ENCODE results near the gene SLC25A22.

The SLC25A22 gene

DNA sequence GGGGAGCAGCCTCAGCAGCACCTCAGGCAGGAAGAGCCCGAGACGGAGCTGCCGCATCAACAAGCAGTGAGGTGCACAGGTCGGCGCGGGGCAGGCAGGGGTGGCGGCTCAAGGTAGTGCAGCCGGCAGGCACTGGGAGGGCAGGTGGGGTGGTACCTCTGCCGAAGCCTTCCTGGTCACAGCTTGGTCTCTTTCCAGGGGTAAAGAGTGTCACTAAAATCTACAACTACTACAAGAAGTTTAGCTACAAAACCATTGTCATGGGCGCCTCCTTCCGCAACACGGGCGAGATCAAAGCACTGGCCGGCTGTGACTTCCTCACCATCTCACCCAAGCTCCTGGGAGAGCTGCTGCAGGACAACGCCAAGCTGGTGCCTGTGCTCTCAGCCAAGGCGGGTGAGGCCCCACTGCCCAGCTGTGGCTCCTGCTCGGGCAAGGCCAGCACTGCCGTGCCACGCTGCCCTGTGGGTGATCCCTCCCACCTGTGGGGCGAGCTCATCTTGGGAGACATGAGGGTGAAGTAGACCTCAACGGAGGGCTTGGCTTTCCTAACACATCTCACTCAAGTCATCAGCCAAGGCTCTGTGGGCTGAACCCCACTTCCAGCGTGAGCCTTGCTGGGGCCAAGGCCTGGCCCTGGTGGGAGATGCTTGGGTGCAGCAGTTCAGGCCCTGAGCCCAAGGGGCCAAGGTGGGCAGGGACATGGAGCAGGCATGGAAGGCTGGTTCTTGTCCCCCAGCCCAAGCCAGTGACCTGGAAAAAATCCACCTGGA is 34.3 kb downstream of the SLC25A22 start:
- DNase-seq (ENCODE audit: low read depth in 2 of 2), result no peak
- TF ChIP-seq, protein P1, sequence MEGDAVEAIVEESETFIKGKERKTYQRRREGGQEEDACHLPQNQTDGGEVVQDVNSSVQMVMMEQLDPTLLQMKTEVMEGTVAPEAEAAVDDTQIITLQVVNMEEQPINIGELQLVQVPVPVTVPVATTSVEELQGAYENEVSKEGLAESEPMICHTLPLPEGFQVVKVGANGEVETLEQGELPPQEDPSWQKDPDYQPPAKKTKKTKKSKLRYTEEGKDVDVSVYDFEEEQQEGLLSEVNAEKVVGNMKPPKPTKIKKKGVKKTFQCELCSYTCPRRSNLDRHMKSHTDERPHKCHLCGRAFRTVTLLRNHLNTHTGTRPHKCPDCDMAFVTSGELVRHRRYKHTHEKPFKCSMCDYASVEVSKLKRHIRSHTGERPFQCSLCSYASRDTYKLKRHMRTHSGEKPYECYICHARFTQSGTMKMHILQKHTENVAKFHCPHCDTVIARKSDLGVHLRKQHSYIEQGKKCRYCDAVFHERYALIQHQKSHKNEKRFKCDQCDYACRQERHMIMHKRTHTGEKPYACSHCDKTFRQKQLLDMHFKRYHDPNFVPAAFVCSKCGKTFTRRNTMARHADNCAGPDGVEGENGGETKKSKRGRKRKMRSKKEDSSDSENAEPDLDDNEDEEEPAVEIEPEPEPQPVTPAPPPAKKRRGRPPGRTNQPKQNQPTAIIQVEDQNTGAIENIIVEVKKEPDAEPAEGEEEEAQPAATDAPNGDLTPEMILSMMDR (IDR thresholded peaks at IDR 0.05; ENCODE audit: low read depth, low read length), result no peak

DNA sequence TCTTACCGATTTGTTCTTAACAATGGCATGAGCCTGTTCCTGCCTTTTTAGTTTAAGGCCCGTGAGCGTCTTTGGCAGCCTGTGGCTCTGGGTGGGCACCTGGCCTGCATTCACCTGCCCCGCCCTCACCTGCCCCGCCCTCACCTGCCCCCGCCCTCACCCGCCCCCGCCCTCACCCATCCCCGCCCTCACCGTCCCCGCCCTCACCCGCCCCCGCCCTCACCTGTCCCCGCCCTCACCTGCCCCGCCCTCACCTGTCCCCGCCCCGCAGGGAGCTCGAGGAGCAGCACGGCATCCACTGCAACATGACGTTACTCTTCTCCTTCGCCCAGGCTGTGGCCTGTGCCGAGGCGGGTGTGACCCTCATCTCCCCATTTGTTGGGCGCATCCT is 35.0 kb downstream of the SLC25A22 start:
- H3K4me3 ChIP-seq (replicated peaks in 1 of 2; ENCODE audit: low read depth in 2 of 2, low read length in 2 of 2), result no peak overlapping the region
- TF ChIP-seq, protein P1 (IDR thresholded peaks at IDR 0.05; ENCODE audit: low read depth, low read length), result no peak
- no peak for DNase-seq (ENCODE audit: low read depth in 2 of 2)

More for the DNA sequence above, 34.3 kb downstream of the SLC25A22 start:
- H3K4me3 ChIP-seq (replicated peaks in 1 of 2; ENCODE audit: low read depth in 2 of 2, low read length in 2 of 2), result no peak overlapping the region

DNA sequence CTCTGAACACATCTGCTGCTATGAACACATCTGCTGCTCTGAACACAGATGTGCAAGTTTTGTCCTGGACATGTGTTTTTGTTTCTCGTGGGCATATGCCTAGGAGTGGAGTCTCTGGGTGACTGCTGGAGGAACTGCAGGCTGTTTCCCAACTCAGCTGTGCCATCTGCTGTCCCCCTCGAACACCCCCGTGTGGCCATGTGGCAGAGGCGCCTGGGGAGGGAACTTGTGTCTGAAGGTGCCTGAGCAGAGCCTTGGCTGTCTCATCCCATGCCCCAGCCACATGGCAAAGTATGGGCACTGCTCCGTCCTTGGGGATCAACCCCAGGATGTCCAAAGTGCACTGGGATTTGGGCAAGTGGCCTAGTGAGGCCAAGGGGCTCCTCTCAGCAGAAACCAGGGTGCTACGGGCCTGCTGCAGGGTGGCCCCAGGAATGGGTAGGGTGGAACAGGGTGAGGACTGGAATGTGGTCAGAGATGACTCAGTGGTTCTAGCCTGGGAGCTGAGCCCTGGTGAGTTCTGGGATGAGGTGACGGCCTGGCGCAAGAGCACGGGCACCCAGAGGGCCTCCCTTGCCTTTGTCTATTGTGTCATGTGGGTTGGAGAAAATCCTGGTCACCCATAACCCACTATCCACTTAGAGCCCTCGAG is 35.5 kb downstream of the SLC25A22 start:
- TF ChIP-seq, protein P1 (IDR thresholded peaks at IDR 0.05; ENCODE audit: low read depth, low read length), result peak; percentile 14
- peak; percentile 69 to 93 for DNase-seq (ENCODE audit: low read depth in 2 of 2)
- no peak overlapping the region for H3K4me3 ChIP-seq (replicated peaks in 1 of 2; ENCODE audit: low read depth in 2 of 2, low read length in 2 of 2)

DNA sequence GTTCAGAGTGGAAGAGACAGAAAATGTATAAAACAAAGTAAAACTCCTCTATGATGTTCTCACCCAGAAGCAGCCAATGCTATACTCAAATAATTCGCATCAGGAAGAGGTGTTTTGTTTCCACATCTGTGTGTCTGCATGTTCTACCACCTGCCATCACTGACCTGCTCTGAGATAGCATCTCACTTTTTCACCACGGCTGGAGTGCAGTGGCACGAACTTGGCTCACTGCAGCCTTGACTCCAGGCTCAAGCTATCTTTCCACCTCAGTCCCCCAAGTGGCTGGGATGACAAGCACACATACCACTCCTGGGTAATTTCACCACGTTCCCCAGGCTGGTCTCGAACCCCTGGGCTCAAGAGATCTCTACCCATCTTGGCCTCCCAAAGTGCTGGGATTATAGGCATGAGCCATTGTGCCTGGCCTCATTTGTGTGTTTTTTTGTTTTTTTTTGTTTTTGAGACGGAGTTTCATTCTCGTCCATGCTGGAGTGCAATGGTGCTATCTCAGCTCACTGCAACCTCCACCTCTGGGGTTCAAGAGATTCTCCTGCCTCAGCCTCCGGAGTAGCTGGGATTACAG is 36.5 kb downstream of the SLC25A22 start:
- DNase-seq (ENCODE audit: low read depth in 2 of 2), result no peak
- TF ChIP-seq, protein P1 (IDR thresholded peaks at IDR 0.05; ENCODE audit: low read depth, low read length), result no peak
- H3K4me3 ChIP-seq (replicated peaks in 1 of 2; ENCODE audit: low read depth in 2 of 2, low read length in 2 of 2), result no peak overlapping the region

DNA sequence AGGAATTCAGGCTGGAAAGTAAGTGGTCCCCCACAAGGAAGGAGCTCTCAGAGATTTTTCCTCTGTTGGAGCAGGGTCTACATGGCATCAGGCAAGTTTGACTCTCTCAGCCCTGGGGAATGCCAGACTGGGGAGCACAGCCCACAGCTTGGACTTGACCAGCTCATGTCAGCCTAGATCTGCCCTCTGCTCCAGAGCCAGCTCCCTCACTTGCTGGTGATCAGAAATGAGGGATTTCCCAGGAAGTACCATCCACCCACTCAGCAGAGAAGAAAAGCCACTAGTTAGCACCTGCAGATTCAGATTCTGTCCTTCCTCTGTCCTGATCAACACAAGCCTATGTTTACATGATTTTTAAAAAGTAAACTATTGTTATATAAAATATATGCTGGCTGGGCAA is 37.8 kb downstream of the SLC25A22 start:
- no peak for DNase-seq (ENCODE audit: low read depth in 2 of 2)
- H3K4me3 ChIP-seq (replicated peaks in 1 of 2; ENCODE audit: low read depth in 2 of 2, low read length in 2 of 2), result no peak overlapping the region
- TF ChIP-seq, protein P1 (IDR thresholded peaks at IDR 0.05; ENCODE audit: low read depth, low read length), result no peak

DNA sequence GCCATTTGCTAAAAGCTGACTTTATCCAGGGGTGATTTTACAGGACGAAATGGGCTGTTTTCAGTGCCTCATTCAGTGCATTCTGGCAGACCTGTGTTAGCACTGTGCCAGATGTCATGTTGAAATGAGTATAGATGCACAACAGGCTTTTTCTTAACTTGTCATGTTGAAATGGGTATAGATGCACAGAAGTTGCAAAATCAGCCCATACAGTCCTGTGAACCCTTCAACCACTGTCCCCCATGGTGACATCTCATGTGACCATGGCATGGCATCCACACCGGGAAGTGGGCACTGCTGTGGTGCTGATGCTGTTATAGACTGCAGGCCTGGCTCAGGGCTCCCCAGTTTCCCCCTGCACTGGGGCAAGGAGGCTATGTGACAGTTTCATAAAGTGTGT is 48.4 kb downstream of the SLC25A22 start:
- TF ChIP-seq, protein P1 (IDR thresholded peaks at IDR 0.05; ENCODE audit: low read depth, low read length), result no peak
- DNase-seq (ENCODE audit: low read depth in 2 of 2), result no peak
- no peak overlapping the region for H3K4me3 ChIP-seq (replicated peaks in 1 of 2; ENCODE audit: low read depth in 2 of 2, low read length in 2 of 2)

Measured in cardiac fibroblast (primary cell).